Activated effector memory CD4-positive, alpha-beta T cell treated with Interleukin-2 at 50 U/mL for 16 hours (primary cell): ENCODE measurements around the gene NUTM2A.
"Not testable (repeated sequence)": the region's sequence is repeated elsewhere in the genome, so short reads cannot be mapped to it uniquely, and the experiment has no call there.

Experiments used
- DNase-seq: peaks from one replicate; pipeline ENCODE4 v3.0.0-alpha.2; 2020

The NUTM2A gene

GRCh38 chr10:87248818-87249353, 23.6 kb downstream of the NUTM2A start:
- DNase-seq: not testable (repeated sequence)

- DNase-seq: not testable (repeated sequence)
Measured at GRCh38 chr10:87280749-87281392, 55.6 kb downstream of the NUTM2A start.
